Ishikawa (cell line): Measurements from ENCODE around the gene SUPT5H.

Experiments used
- MAX ChIP-seq: IDR thresholded peaks from 2 replicates; pipeline ENCODE4 v1.6.1; 2012
- NFIC ChIP-seq: IDR thresholded peaks from 2 replicates; pipeline ENCODE4 v1.6.1; 2012
- TAF1 ChIP-seq: IDR thresholded peaks from 2 replicates; pipeline ENCODE4 v1.6.1; 2012; ENCODE audit warnings: low read depth, mild to moderate bottlenecking
- YY1 ChIP-seq: IDR thresholded peaks from 2 replicates; pipeline ENCODE4 v1.6.1; 2012; ENCODE audit warnings: low read depth
- ZBTB7A ChIP-seq: IDR thresholded peaks from 2 replicates; pipeline ENCODE4 v1.6.1; 2012; ENCODE audit warnings: low read depth

GRCh38 chr19:39410831-39411080, 34.6 kb upstream of the SUPT5H start:
- TF ChIP-seq MAX (no peak), YY1 (no peak), TAF1 (no peak), NFIC (no peak), ZBTB7A (no peak)
